ENCODE results near the gene MAT2B.

Gene MAT2B

DNA sequence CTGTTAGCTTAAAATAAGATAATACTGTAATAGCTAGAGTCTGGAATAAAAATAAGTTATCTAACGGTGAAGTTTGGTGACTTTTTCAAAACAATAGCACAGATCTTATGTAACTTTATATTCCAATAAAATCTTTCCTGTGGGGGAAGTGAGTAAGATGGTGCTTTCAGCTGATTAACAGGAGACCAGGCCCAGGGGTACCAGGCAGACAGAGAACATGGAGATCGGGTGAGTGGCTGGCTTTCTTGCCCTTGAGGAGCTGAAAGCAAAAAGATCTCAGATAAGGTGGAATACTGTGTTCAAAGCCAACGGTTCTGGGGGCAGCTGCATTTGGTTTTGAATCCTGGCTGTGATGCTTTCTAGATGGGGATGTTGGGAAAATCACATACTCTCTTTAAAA, 61.3 kb downstream of the MAT2B start:
- DNase-seq (ENCODE audit: low spot score) = no peak
- H3K27ac ChIP-seq = no peak overlapping the region
- TF ChIP-seq, protein P1, sequence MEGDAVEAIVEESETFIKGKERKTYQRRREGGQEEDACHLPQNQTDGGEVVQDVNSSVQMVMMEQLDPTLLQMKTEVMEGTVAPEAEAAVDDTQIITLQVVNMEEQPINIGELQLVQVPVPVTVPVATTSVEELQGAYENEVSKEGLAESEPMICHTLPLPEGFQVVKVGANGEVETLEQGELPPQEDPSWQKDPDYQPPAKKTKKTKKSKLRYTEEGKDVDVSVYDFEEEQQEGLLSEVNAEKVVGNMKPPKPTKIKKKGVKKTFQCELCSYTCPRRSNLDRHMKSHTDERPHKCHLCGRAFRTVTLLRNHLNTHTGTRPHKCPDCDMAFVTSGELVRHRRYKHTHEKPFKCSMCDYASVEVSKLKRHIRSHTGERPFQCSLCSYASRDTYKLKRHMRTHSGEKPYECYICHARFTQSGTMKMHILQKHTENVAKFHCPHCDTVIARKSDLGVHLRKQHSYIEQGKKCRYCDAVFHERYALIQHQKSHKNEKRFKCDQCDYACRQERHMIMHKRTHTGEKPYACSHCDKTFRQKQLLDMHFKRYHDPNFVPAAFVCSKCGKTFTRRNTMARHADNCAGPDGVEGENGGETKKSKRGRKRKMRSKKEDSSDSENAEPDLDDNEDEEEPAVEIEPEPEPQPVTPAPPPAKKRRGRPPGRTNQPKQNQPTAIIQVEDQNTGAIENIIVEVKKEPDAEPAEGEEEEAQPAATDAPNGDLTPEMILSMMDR (conservative IDR thresholded peaks at IDR 0.05; ENCODE audit: low read depth) = no peak
- ChIA-PET POLR2A (ENCODE audit: low non-redundant PET) (no interaction called here), CTCF (interaction anchor here (0.6 to 0.7 kb wide), 2 partner anchors 24 to 297 kb away, joined by 3 to 4 read pairs; no protein-coding TSS in a partner anchor)

DNA sequence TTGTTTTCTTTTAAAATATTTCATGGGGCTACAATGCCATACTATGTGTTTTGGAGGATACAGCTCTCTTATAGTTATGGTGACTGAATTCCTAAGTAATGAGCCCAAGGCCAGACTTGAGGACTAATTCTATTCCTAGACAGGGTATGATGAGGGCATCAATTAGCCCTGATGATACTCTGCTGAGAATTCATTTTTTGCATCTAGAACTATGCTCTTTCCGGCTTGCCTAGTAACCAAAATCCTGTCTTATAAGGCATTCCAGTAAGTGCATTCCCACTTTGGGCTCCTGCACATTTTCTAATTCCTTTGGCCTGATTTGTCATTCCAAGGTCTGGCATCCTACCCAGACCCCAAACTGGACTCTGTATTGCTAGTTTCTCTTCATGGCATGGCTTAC, 62.4 kb downstream of the MAT2B start:
- DNase-seq (ENCODE audit: low spot score) = no peak
- POLR2A ChIA-PET (ENCODE audit: low non-redundant PET) = no interaction called here
- TF ChIP-seq, protein P1 (conservative IDR thresholded peaks at IDR 0.05; ENCODE audit: low read depth) = no peak
- CTCF ChIA-PET = interaction anchor here (0.6 to 1.1 kb wide), 2 partner anchors 439 to 937 kb away, joined by 3 read pairs; no protein-coding TSS in a partner anchor
- H3K27ac ChIP-seq = no peak overlapping the region

Data from RWPE1 (cell line).